ENCODE results near the gene C7orf25.
A peak's percentile ranks its signal among the peaks of the same experiment; 100 is the strongest.

C7orf25 gene

DNA sequence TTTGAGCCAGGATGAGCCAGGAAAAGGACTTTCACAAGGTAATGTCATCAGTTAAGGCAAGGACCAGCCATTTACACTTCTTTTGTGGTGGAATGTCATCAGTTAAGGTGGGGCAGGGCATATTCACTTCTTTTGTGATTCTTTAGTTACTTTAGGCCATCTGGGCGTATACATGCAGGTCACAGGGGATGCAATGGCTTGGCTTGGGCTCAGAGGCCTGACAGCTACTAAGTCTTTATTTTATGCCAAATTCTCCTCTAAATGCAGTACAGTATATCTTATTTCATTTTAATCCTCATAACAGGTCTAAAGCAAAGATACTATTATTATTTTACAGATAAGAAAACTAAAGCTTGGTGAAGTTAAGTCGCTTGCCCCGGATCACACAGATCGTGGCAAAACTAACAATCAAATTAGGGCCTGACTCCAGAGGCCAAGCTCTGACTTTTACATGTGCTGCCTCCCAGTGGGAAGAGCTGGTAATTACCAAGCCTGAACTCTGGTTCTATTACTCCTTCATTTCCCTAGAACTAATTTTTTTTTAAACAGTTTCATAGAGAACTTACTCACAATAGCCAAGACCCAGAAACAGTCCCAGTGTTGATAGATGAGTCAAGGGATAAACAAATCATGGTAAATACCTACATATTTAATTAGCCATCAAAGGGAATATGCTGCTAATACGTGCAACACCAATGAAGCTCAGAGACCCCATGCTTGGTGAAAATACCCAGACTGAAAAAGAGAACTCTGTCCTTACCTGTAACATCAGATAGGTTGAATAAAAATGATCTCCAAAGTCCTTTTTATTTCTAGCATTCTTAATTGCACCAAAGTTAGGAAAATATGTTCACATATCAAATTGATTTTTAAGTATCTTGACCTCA lies 35.4 kb downstream of the C7orf25 start:
- peak in 5 of 6 experiments; percentile 1 to 37 (median 18) for DNase-seq

DNA sequence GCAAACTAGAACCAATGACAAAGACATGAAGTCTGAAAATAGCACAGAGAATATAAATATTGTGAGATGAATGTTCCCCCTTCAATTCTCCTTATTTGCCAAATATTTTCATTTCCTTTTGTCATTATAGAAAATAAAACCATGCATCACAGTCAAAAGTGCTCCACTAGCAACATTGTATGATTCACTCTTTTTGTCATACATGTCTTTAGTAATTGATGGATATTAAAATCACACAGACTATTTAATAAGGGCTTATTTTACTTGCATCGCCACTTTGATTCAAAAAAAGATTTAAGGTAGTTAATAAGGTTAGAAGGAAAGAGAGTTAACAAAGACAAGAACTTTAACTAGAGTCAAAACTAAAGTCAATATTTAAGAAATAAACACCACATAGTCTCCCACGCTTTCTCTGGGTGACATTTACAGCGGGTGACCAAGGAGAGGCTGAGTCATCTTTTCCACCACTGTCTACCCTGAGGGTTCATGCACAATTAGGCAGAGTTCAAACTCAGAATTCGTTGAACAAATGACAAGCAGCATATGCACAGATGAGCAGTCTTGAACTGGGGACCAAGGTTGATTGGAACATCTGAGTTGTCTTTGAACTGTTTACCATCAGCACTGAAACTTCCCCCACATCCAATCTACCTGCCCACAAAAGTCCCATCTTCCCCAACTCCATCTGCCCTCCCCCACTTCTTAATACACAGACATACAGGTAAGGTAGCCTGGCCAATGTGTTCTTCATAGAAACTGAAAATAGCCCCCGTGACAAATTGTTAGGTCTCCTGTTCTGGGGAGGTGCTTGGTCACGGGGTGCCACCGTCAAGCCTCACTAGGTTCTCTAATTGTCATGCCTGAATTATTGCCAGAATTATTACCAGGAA lies 42.5 kb downstream of the C7orf25 start:
- DNase-seq, result no peak

DNA sequence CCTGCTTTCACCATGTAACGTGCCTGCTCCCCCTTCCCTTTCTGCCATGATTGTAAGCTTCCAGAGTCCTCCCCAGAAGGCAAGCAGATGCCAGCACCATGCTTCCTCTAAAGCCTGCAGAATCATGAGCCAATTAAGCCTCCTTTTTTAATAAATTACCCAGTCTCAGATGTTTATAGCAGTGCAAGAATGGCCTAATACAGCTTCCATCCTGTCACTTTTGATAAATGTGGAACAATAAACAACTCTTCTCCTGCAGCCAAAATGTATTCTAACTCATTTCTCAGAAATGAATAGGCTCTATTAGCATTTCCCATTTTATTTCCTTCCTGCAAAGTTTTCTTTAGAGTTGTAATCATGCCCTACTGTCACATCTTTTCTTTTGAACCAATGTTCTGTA lies 43.4 kb downstream of the C7orf25 start:
- no peak for DNase-seq
